Neural cell (in vitro differentiated cells): ENCODE data around the gene GRB14. TPM values are rescaled to one million over a fixed set of nuclear protein-coding genes. Genes with fewer than 3 reads are reported as not detected.

Experiments used
- H2AFZ ChIP-seq: fragments of 200-600, 300-800 bp; sonication (generic), shearing (Covaris generic); 2 replicates; pipeline ENCODE4 v1.6.0; 2014; ENCODE audit warnings: low read depth, mild to moderate bottlenecking, antibody characterized with exemption, low read length, moderate library complexity
- H3F3A ChIP-seq: fragments of 200-600 bp; shearing (Covaris generic); 2 replicates; pipeline ENCODE4 v1.6.1; 2016; ENCODE audit warnings: mild to moderate bottlenecking, moderate library complexity, mixed read lengths, antibody characterized with exemption, low read length; ENCODE audit not compliant: insufficient read depth, poor library complexity, severe bottlenecking
- H3K27ac ChIP-seq: fragments of 200-600, 300-800 bp; sonication (generic), shearing (Covaris generic); 2 replicates; pipeline ENCODE4 v1.5.1; 2014; ENCODE audit warnings: mild to moderate bottlenecking, low read length, moderate library complexity
- H3K27me3 ChIP-seq: fragments of 300-800, 200-600 bp; sonication (generic), shearing (Covaris generic); 2 replicates; pipeline ENCODE4 v1.6.0; 2014; ENCODE audit warnings: mild to moderate bottlenecking, low read depth, low read length, moderate library complexity; ENCODE audit not compliant: insufficient read depth
- H3K36me3 ChIP-seq: fragments of 300-800, 200-600 bp; sonication (generic), shearing (Covaris generic); 2 replicates; pipeline ENCODE4 v1.5.1; 2014; ENCODE audit warnings: mild to moderate bottlenecking, antibody characterized with exemption, low read length, moderate library complexity; ENCODE audit not compliant: insufficient read depth
- H3K4me2 ChIP-seq: fragments of 300-800, 200-600 bp; sonication (generic), shearing (Covaris generic); 2 replicates; pipeline ENCODE4 v1.6.0; 2014; ENCODE audit warnings: mild to moderate bottlenecking, low read length
- H3K4me3 ChIP-seq: fragments of 300-800, 200-600 bp; sonication (generic), shearing (Covaris generic); 2 replicates; pipeline ENCODE4 v1.5.1; 2014; ENCODE audit warnings: mild to moderate bottlenecking, low read length, moderate library complexity
- H3K79me2 ChIP-seq: fragments of 200-600 bp; shearing (Covaris generic); replicated peaks from 2 replicates; pipeline ENCODE4 v1.6.0; 2014; ENCODE audit warnings: mild to moderate bottlenecking, low read length, moderate library complexity; ENCODE audit not compliant: insufficient read depth
- H3K9ac ChIP-seq: fragments of 300-800, 200-600 bp; sonication (generic), shearing (Covaris generic); 2 replicates; pipeline ENCODE4 v1.6.1; 2016; ENCODE audit warnings: mild to moderate bottlenecking, low read length, mixed read lengths
- H3K9me2 ChIP-seq: fragments of 200-600 bp; shearing (Covaris generic); 2 replicates; pipeline ENCODE4 v1.6.1; 2016; ENCODE audit warnings: mild to moderate bottlenecking, low read length, mixed read lengths; ENCODE audit not compliant: insufficient read depth
- H3K9me3 ChIP-seq: fragments of 200-600, 300-800 bp; sonication (generic), shearing (Covaris generic); 2 replicates; pipeline ENCODE4 v1.6.1; 2016; ENCODE audit warnings: mild to moderate bottlenecking, mixed run types, low read length, moderate library complexity, mixed read lengths
- H4K20me1 ChIP-seq: fragments of 200-600 bp; shearing (Covaris generic); 2 replicates; pipeline ENCODE4 v1.6.1; 2016; ENCODE audit warnings: mild to moderate bottlenecking, mixed run types; ENCODE audit not compliant: insufficient read depth
- CTCF ChIP-seq: fragments of 450-650 bp; IDR thresholded peaks from 2 replicates; pipeline ENCODE4 v1.5.1; 2014; ENCODE audit warnings: antibody characterized with exemption, mild to moderate bottlenecking, moderate library complexity; ENCODE audit not compliant: poor library complexity, severe bottlenecking
- EP300 ChIP-seq: fragments of 450-650 bp; conservative IDR thresholded peaks from 2 replicates; pipeline ENCODE4 v1.6.1; 2014; ENCODE audit warnings: antibody characterized with exemption, mild to moderate bottlenecking, moderate library complexity; ENCODE audit not compliant: poor library complexity, severe bottlenecking
- EZH2 ChIP-seq: fragments of 200-600, 300-800 bp; shearing (Covaris generic), sonication (generic); IDR thresholded peaks from 2 replicates; pipeline ENCODE4 v1.6.1; 2014; ENCODE audit warnings: antibody characterized with exemption, low read length, borderline replicate concordance, mild to moderate bottlenecking; ENCODE audit not compliant: insufficient read depth, poor library complexity, severe bottlenecking
- MXI1 ChIP-seq: fragments of 450-650 bp; conservative IDR thresholded peaks from 2 replicates; pipeline ENCODE4 v1.6.1; 2014; ENCODE audit warnings: antibody characterized with exemption, mild to moderate bottlenecking; ENCODE audit not compliant: poor library complexity, severe bottlenecking
- POLR2AphosphoS5 ChIP-seq: IDR thresholded peaks from 2 replicates; pipeline ENCODE4 v1.6.1; 2012
- RAD21 ChIP-seq: fragments of 450-650 bp; conservative IDR thresholded peaks from 2 replicates; pipeline ENCODE4 v1.6.1; 2014; ENCODE audit warnings: antibody characterized with exemption, mild to moderate bottlenecking, moderate library complexity
- SMC3 ChIP-seq: fragments of 450-650 bp; conservative IDR thresholded peaks from 2 replicates; pipeline ENCODE4 v1.6.1; 2014; ENCODE audit warnings: antibody characterized with exemption, mild to moderate bottlenecking, moderate library complexity; ENCODE audit not compliant: poor library complexity
- TAF1 ChIP-seq: IDR thresholded peaks from 2 replicates; pipeline ENCODE4 v1.6.1; 2012; ENCODE audit warnings: low read depth
- polyA plus RNA-seq: library from polyadenylated mRNA; depleted of rRNA; stranded (reverse); fragments of >200 nt; gene quantifications from 2 replicates; pipeline ENCODE4 v1.2.3, GENCODE V29; 2014
- TF ChIP-seq, protein P1 (sequence below): IDR thresholded peaks from 2 replicates; pipeline ENCODE4 v1.6.1; 2012; ENCODE audit warnings: borderline replicate concordance

The GRB14 gene
- polyA plus RNA-seq, 1 donor from 2014 or later: 4.5 TPM

- Histone ChIP-seq H3K4me2 (no peak overlapping the region), H3K9ac (no peak overlapping the region), H3K36me3 (no peaks in the 10 kb centered on the region), H3K4me3 (no peak overlapping the region), H2AFZ (no peak overlapping the region), H4K20me1 (no peaks in the 10 kb centered on the region), H3K9me3 (no peaks in the 10 kb centered on the region), H3K27me3 (no peaks in the 10 kb centered on the region), H3K27ac (no peak overlapping the region), H3F3A (peaks cover 3% of the 10 kb centered on the region), H3K79me2 (no peaks in the 10 kb centered on the region), H3K9me2 (no peaks in the 10 kb centered on the region)
- TF ChIP-seq SMC3: no peak
- TF ChIP-seq TAF1: no peak
- TF ChIP-seq CTCF: no peak
- TF ChIP-seq MXI1: no peak
- no peak for TF ChIP-seq RAD21
These were observed 164.0 kb downstream of the GRB14 start for GRCh38 chr2:164457271-164457670.

GRCh38 chr2:164456619-164457018, 164.7 kb downstream of the GRB14 start:
- H3K9ac ChIP-seq: no peak overlapping the region
- no peaks in the 10 kb centered on the region for H4K20me1 ChIP-seq
- H3K79me2 ChIP-seq: no peaks in the 10 kb centered on the region
- no peak overlapping the region for H3K27ac ChIP-seq
- H3F3A ChIP-seq: peaks cover 3% of the 10 kb centered on the region
- no peak overlapping the region for H2AFZ ChIP-seq
- no peak overlapping the region for H3K4me3 ChIP-seq
- no peaks in the 10 kb centered on the region for H3K9me3 ChIP-seq
- no peaks in the 10 kb centered on the region for H3K27me3 ChIP-seq
- no peaks in the 10 kb centered on the region for H3K36me3 ChIP-seq
- H3K9me2 ChIP-seq: no peaks in the 10 kb centered on the region
- H3K4me2 ChIP-seq: no peak overlapping the region
- TF ChIP-seq TAF1: no peak
- TF ChIP-seq RAD21: no peak
- TF ChIP-seq SMC3: no peak
- no peak for TF ChIP-seq EZH2
- no peak for TF ChIP-seq CTCF
- no peak for TF ChIP-seq POLR2AphosphoS5
- TF ChIP-seq EP300: no peak
- TF ChIP-seq, protein P1, sequence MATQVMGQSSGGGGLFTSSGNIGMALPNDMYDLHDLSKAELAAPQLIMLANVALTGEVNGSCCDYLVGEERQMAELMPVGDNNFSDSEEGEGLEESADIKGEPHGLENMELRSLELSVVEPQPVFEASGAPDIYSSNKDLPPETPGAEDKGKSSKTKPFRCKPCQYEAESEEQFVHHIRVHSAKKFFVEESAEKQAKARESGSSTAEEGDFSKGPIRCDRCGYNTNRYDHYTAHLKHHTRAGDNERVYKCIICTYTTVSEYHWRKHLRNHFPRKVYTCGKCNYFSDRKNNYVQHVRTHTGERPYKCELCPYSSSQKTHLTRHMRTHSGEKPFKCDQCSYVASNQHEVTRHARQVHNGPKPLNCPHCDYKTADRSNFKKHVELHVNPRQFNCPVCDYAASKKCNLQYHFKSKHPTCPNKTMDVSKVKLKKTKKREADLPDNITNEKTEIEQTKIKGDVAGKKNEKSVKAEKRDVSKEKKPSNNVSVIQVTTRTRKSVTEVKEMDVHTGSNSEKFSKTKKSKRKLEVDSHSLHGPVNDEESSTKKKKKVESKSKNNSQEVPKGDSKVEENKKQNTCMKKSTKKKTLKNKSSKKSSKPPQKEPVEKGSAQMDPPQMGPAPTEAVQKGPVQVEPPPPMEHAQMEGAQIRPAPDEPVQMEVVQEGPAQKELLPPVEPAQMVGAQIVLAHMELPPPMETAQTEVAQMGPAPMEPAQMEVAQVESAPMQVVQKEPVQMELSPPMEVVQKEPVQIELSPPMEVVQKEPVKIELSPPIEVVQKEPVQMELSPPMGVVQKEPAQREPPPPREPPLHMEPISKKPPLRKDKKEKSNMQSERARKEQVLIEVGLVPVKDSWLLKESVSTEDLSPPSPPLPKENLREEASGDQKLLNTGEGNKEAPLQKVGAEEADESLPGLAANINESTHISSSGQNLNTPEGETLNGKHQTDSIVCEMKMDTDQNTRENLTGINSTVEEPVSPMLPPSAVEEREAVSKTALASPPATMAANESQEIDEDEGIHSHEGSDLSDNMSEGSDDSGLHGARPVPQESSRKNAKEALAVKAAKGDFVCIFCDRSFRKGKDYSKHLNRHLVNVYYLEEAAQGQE: no peak
- no peak for TF ChIP-seq MXI1
